K562 (cell line): Measurements from ENCODE around the gene S100A10. TPM values are rescaled to one million over a fixed set of nuclear protein-coding genes. Genes with fewer than 3 reads are reported as not detected.
A peak's percentile ranks its signal among the peaks of the same experiment; 100 is the strongest.

Experiments used
- ATAC-seq: fragments of 200-7000 bp; cut with Tn5 transposase; 3 replicates; pipeline ENCODE4 v1.9.1; 2020; ENCODE audit warnings: moderate library complexity
- BruUV-seq: library from RNA; stranded (reverse); fragments of 400-500 nt; replicated peaks from 2 replicates; lab custom pipeline; 2021; lab: Mats Ljungman, UMichigan
- CTCF ChIA-PET: fragments of 300-600 bp; formaldehyde crosslinking; extraction: SDS; loops from one replicate; lab custom pipeline; 2021; ENCODE audit warnings: low intra/inter-chr PET ratio; lab: Yijun Ruan, JAX
- POLR2A ChIA-PET: fragments of 300-600, 350-650 bp; sonication (Branson Sonifier 250); formaldehyde crosslinking; extraction: SDS; loops from one replicate; lab custom pipeline; 2021; ENCODE audit warnings: antibody characterized with exemption, inconsistent platforms; lab: Yijun Ruan, JAX
- DNase-seq, 4 experiments: peaks; one replicate each; pipeline versions ENCODE4 v3.0.0 to v3.0.0-alpha.2; 2011 to 2018; ENCODE audit warnings: low spot score in 3 of 4, mixed read lengths in 3 of 4; ENCODE audit errors: extremely low read depth in 1 of 4
- FAIRE-seq: peaks from 2 replicates; lab custom pipeline; 2011; peaks lifted over from hg19 to GRCh38; lab: Jason Lieb, UNC
- H2AFZ ChIP-seq: 2 replicates; pipeline ENCODE4 v1.6.0; 2011; ENCODE audit warnings: low read depth, low read length, control low read depth, inconsistent platforms
- H3K27ac ChIP-seq: fragments of 200-600 bp; 3 replicates; pipeline ENCODE4 v1.8.0; 2011; ENCODE audit warnings: low read depth, mild to moderate bottlenecking, control low read depth, inconsistent platforms, low read length, moderate library complexity, mixed read lengths; ENCODE audit errors: extremely low read depth
- H3K27me3 ChIP-seq, 2 experiments: fragments of 300-600 bp in 1 of 2; 2 replicates in 1 of 2; 3 replicates in 1 of 2; pipeline versions ENCODE4 v1.6.0 to v1.8.0; 2011; ENCODE audit warnings: inconsistent platforms in 2 of 2, low read length in 2 of 2, mild to moderate bottlenecking in 1 of 2, mixed read lengths in 1 of 2, moderate library complexity in 1 of 2; ENCODE audit not compliant: control insufficient read depth in 2 of 2, insufficient read depth in 2 of 2
- H3K36me3 ChIP-seq: fragments of 300-600 bp; 3 replicates; pipeline ENCODE4 v1.8.0; 2011; ENCODE audit warnings: mild to moderate bottlenecking, low read length, inconsistent platforms; ENCODE audit not compliant: control insufficient read depth, insufficient read depth
- H3K4me1 ChIP-seq, 2 experiments: fragments of 200-600 bp in 1 of 2; replicated peaks in 1 of 2; 2 replicates in 1 of 2; 3 replicates in 1 of 2; pipeline versions ENCODE4 v1.5.1 to v1.8.0; 2011; ENCODE audit warnings: inconsistent platforms in 2 of 2, low read length in 2 of 2, mild to moderate bottlenecking in 1 of 2, mixed read lengths in 1 of 2, moderate library complexity in 1 of 2; ENCODE audit not compliant: control insufficient read depth in 2 of 2, insufficient read depth in 2 of 2
- H3K4me2 ChIP-seq: 2 replicates; pipeline ENCODE4 v1.6.1; 2011; ENCODE audit warnings: low read length, control low read depth, inconsistent platforms, mixed read lengths; ENCODE audit not compliant: insufficient read depth
- H3K4me3 ChIP-seq: fragments of 200-600 bp; sonication (generic), shearing (Covaris generic); 2 replicates; pipeline ENCODE4 v1.5.1; 2016; ENCODE audit warnings: control low read depth, inconsistent platforms
- H3K79me2 ChIP-seq: fragments of 200-600 bp; 3 replicates; pipeline ENCODE4 v1.8.0; 2011; ENCODE audit warnings: low read length, inconsistent platforms; ENCODE audit not compliant: control insufficient read depth, insufficient read depth
- H3K9ac ChIP-seq, 2 experiments: 2 replicates each; pipeline versions ENCODE4 v1.6.0 to v1.6.1; 2011; ENCODE audit warnings: low read depth in 2 of 2, low read length in 2 of 2, control low read depth in 1 of 2, inconsistent platforms in 1 of 2, mild to moderate bottlenecking in 1 of 2, mixed read lengths in 1 of 2; ENCODE audit not compliant: insufficient read depth in 1 of 2
- H3K9me1 ChIP-seq: one replicate; pipeline ENCODE4 v1.6.0; 2011; ENCODE audit warnings: inconsistent platforms, mild to moderate bottlenecking, low read length, moderate library complexity; ENCODE audit not compliant: control insufficient read depth, insufficient read depth
- H3K9me3 ChIP-seq: replicated peaks from 2 replicates; pipeline ENCODE4 v1.5.1; 2011; ENCODE audit warnings: low read depth, low read length, inconsistent platforms; ENCODE audit not compliant: control insufficient read depth, insufficient read depth
- H4K20me1 ChIP-seq: replicated peaks from 2 replicates; pipeline ENCODE4 v1.6.1; 2011; ENCODE audit warnings: low read length, inconsistent platforms, mixed read lengths; ENCODE audit not compliant: control insufficient read depth, insufficient read depth
- CTCF ChIP-seq, 3 experiments: IDR thresholded peaks in 2 of 3; conservative IDR thresholded peaks in 1 of 3; 2 replicates each; pipeline ENCODE4 v1.5.1; 2011 to 2012; ENCODE audit warnings: low read length in 3 of 3, mild to moderate bottlenecking in 3 of 3, control low read depth in 2 of 3, improper control_type of control experiment in 1 of 3, inconsistent platforms in 1 of 3, low read depth in 1 of 3, mixed read lengths in 1 of 3, moderate library complexity in 1 of 3; ENCODE audit not compliant: insufficient read depth in 2 of 3
- E4F1 ChIP-seq: fragments of 250-450 bp; sonication (Bioruptor Pico); IDR thresholded peaks from 2 replicates; pipeline ENCODE4 v1.5.0; 2021; ENCODE audit warnings: mild to moderate bottlenecking, borderline replicate concordance
- EGR1 ChIP-seq: fragments of 450-650 bp; conservative IDR thresholded peaks from 2 replicates; pipeline ENCODE4 v1.6.1; 2017; ENCODE audit warnings: mild to moderate bottlenecking
- ELF2 ChIP-seq: fragments of 250-450 bp; sonication (Bioruptor Pico); IDR thresholded peaks from 2 replicates; pipeline ENCODE4 v1.5.0; 2021; ENCODE audit warnings: mild to moderate bottlenecking
- GTF2F1 ChIP-seq: IDR thresholded peaks from 2 replicates; pipeline ENCODE4 v1.6.1; 2011; ENCODE audit warnings: low read depth, low read length, improper control_type of control experiment
- MCM2 ChIP-seq: fragments of 450-650 bp; IDR thresholded peaks from 2 replicates; pipeline ENCODE4 v1.6.1; 2017; ENCODE audit warnings: low read depth, mild to moderate bottlenecking
- NFRKB ChIP-seq: fragments of 450-650 bp; IDR thresholded peaks from 2 replicates; pipeline ENCODE4 v1.6.1; 2016; ENCODE audit warnings: low read depth
- RAD21 ChIP-seq, 2 experiments: fragments of 250-450 bp in 1 of 2; fragments of 450-650 bp in 1 of 2; sonication (Bioruptor Pico) in 1 of 2; formaldehyde crosslinking in 1 of 2; IDR thresholded peaks in 1 of 2; conservative IDR thresholded peaks in 1 of 2; 2 replicates each; pipeline versions ENCODE4 v1.4.0 to v1.8.0; 2020 to 2022; ENCODE audit warnings: mild to moderate bottlenecking in 2 of 2, moderate library complexity in 1 of 2
- TBL1XR1 ChIP-seq, 2 experiments: IDR thresholded peaks; 2 replicates each; pipeline ENCODE4 v1.6.1; 2012; ENCODE audit warnings: improper control_type of control experiment in 2 of 2, low read length in 2 of 2, mild to moderate bottlenecking in 1 of 2
- TFAP4 ChIP-seq: sonication (generic); formaldehyde crosslinking; IDR thresholded peaks from 2 replicates; pipeline ENCODE4 v1.8.0; 2022; ENCODE audit warnings: missing genetic modification reagents, mild to moderate bottlenecking, moderate library complexity, borderline replicate concordance
- WHSC1 ChIP-seq: IDR thresholded peaks from one replicate; pipeline ENCODE4 v1.6.1; 2012; ENCODE audit warnings: low read length, control low read depth, inconsistent platforms
- ZBTB11 ChIP-seq, 3 experiments: fragments of 200-800 bp in 1 of 3; fragments of 250-450 bp in 1 of 3; fragments of 450-650 bp in 1 of 3; sonication (Bioruptor Pico) in 1 of 3; sonication (Bioruptor generic) in 1 of 3; formaldehyde crosslinking in 1 of 3; IDR thresholded peaks; 2 replicates each; pipeline versions ENCODE4 v1.6.1 to v1.8.0; 2016 to 2022; ENCODE audit warnings: mild to moderate bottlenecking in 2 of 3, missing genetic modification characterization in 2 of 3, missing compliant biosample characterization in 1 of 3, moderate library complexity in 1 of 3
- WGBS: fragments of 100-300 bp; shearing (Covaris generic); methylation state at CpG from one replicate; pipeline ENCODE4 v1.1.6; 2016; ENCODE audit warnings: low coverage, mixed read lengths; ENCODE audit not compliant: insufficient coverage; ENCODE audit errors: missing lambda C conversion rate; 5-methylcytosine and 5-hydroxymethylcytosine counted together
- in situ Hi-C: fragments of 300-500 bp; cut with MboI; formaldehyde crosslinking; loops from 4 replicates; pipeline ENCODE4 v1.15.0; 2018; ENCODE audit warnings: inconsistent platforms, mixed read lengths
- intact Hi-C: fragments of 100-400 bp; cut with micrococcal nuclease; formaldehyde crosslinking; loops from 2 replicates; pipeline ENCODE4 v1.14.2; 2022
- polyA plus RNA-seq, 8 experiments: library from polyadenylated mRNA; depleted of rRNA in 4 of 8; stranded (reverse) in 5 of 8; unstranded in 3 of 8; fragments of >200 nt; fragmentation: Nextera tagmentation in 2 of 8; fragmentation: Illumina TruSeq in 1 of 8; extraction: Ambion mirVana in 2 of 8; extraction: Trizol in 1 of 8; gene quantifications; 2 replicates each; pipeline versions ENCODE4 v1.2.1 to v1.2.3, GENCODE V29; 2011 to 2014; ENCODE audit warnings: inconsistent platforms in 1 of 8, missing spikeins in 1 of 8
- total RNA-seq, 7 experiments: library from RNA; depleted of rRNA in 6 of 7; stranded (reverse); fragments of >200 nt in 6 of 7; fragmentation: Illumina TruSeq in 2 of 7; extraction: Trizol in 2 of 7; gene quantifications; 2 replicates each; pipeline versions ENCODE4 v1.2.1 to v1.2.3, GENCODE V29; 2011 to 2021; ENCODE audit warnings: low replicate concordance in 1 of 7

Gene S100A10
- total and polyA plus RNA-seq, 9 of the 15 experiments (the other 6 are each of a cell fraction or from before 2014, with no cell fraction given) = 0.32 to 1.6 (median 0.50) TPM; not detected in 3

- no peaks in the 10 kb centered on the region for H3K79me2 ChIP-seq
- H3K4me3 ChIP-seq = no peak overlapping the region
- no peak overlapping the region for H3K9ac ChIP-seq
- intact Hi-C loops = no loop called here
- H3K27me3 ChIP-seq = peaks cover 16 to 18% of the 10 kb centered on the region in 2 experiments; a peak in 4 of 5 replicates
- WGBS = 4% methylated on average over 4 of the region's 4 CpGs
- H4K20me1 ChIP-seq = no peaks in the 10 kb centered on the region
- no peak for FAIRE-seq
- no peak overlapping the region for H3K4me2 ChIP-seq
- BruUV-seq = no TSS peak
- peak; percentile 49 for ATAC-seq
- no peak overlapping the region for H2AFZ ChIP-seq
- no peak overlapping the region for H3K27ac ChIP-seq
- no peak for DNase-seq
- no peaks in the 10 kb centered on the region for H3K9me1 ChIP-seq
- no peaks in the 10 kb centered on the region for H3K36me3 ChIP-seq
- in situ Hi-C loops = no loop called here
- H3K9me3 ChIP-seq = no peaks in the 10 kb centered on the region
- ChIA-PET CTCF (interaction anchor here (1.4 kb wide), 1 partner anchor 115 kb away, joined by 5 read pairs; no protein-coding TSS in a partner anchor), POLR2A (interaction anchor here (0.6 to 1.1 kb wide), 2 partner anchors 54 to 1269 kb away, joined by 3 to 6 read pairs; no protein-coding TSS in a partner anchor)
- H3K4me1 ChIP-seq = no peaks in the 10 kb centered on the region
- TF ChIP-seq EGR1 = no peak
- no peak for TF ChIP-seq TBL1XR1 (IDR thresholded peaks at IDR 0.05; ENCODE audit: low read length in 2 of 2)
- 0 out of 6 replicates have a peak, but pooled peaks of 1 of the 3 experiments have one; percentile 9 for TF ChIP-seq ZBTB11 (CRISPR knock-in tag; IDR thresholded peaks at IDR 0.05)
- TF ChIP-seq TFAP4 (CRISPR knock-in tag) = no peak
- TF ChIP-seq CTCF (IDR thresholded peaks at IDR 0.05 in 2 of 3, conservative IDR thresholded peaks at IDR 0.05 in 1 of 3; ENCODE audit: insufficient read depth in 2 of 3, low read depth in 1 of 3, low read length in 3 of 3) = 0 out of 6 replicates have a peak, but pooled peaks of 2 of the 3 experiments have one; percentile 7 to 8
- no peak for TF ChIP-seq NFRKB
- TF ChIP-seq ELF2 (CRISPR knock-in tag) = no peak
- no peak for TF ChIP-seq GTF2F1
- no peak for TF ChIP-seq E4F1 (CRISPR knock-in tag)
- no peak for TF ChIP-seq MCM2
- no peak for TF ChIP-seq WHSC1
- peak in 1 of 2 experiments; percentile 12; a peak in 1 of 4 replicates for TF ChIP-seq RAD21 (CRISPR knock-in tag; conservative IDR thresholded peaks at IDR 0.05 in 1 of 2, IDR thresholded peaks at IDR 0.05 in 1 of 2)
Observed at GRCh38 chr1:152003846-152004442, 10.3 kb upstream of the S100A10 start.
